ENCODE measurements around the gene CYSTM1. TPM values are rescaled to one million over a fixed set of nuclear protein-coding genes. Genes with fewer than 3 reads are reported as not detected.

Gene CYSTM1
- total RNA-seq, 1 experiment from 2014 or later, result 43.3 TPM

GRCh38 chr5:140255460-140256157 lies 80.6 kb downstream of the CYSTM1 start:
- no peak for ATAC-seq
- H3K27me3 ChIP-seq (ENCODE audit: low read length), result no peaks in the 10 kb centered on the region
- DNase-seq, result no peak
- ChIA-PET CTCF (no interaction called here), POLR2A (ENCODE audit: unreplicated experiment) (no interaction called here)
- intact Hi-C loops (cut with micrococcal nuclease), result no loop called here
- peaks cover 70% of the 10 kb centered on the region for H3K79me2 ChIP-seq (ENCODE audit: low read length)
- no TSS peak for BruUV-seq (replicated peaks)
- H3K36me3 ChIP-seq (ENCODE audit: low read depth, low read length), result peaks cover 18% of the 10 kb centered on the region
- no peak overlapping the region for H3K27ac ChIP-seq (ENCODE audit: low read length)
- no peaks in the 10 kb centered on the region for H3K9me3 ChIP-seq (ENCODE audit: low read length)
- H3K4me3 ChIP-seq (ENCODE audit: low read length), result no peak overlapping the region
- no peak overlapping the region for H3K9ac ChIP-seq (ENCODE audit: low read length)
- no peaks in the 10 kb centered on the region for H4K20me1 ChIP-seq (ENCODE audit: low read length)
- H2AFZ ChIP-seq (ENCODE audit: low read length), result no peak overlapping the region
- no peaks in the 10 kb centered on the region for H3K9me2 ChIP-seq (replicated peaks; ENCODE audit: low read length)
- no peak for TF ChIP-seq CTCF (conservative IDR thresholded peaks at IDR 0.05; ENCODE audit: low read depth, low read length)
- no peak for TF ChIP-seq EZH2phosphoT487 (IDR thresholded peaks at IDR 0.05; ENCODE audit: borderline replicate concordance, low read length)
- no peak for TF ChIP-seq EZH2 (IDR thresholded peaks at IDR 0.05; ENCODE audit: low read length, unreplicated experiment)
- peaks cover 47% of the 10 kb centered on the region for H3K4me1 ChIP-seq (ENCODE audit: insufficient read depth, low read length)
- H3F3A ChIP-seq (ENCODE audit: low read length, unreplicated experiment), result peaks cover 6% of the 10 kb centered on the region
- H3K4me2 ChIP-seq (ENCODE audit: low read length), result no peak overlapping the region

GRCh38 chr5:140256726-140257125 lies 81.7 kb downstream of the CYSTM1 start:
- Histone ChIP-seq H3K79me2 (ENCODE audit: low read length) (peaks cover 73% of the 10 kb centered on the region), H3K27me3 (ENCODE audit: low read length) (no peaks in the 10 kb centered on the region), H3K4me3 (ENCODE audit: low read length) (no peak overlapping the region), H3K27ac (ENCODE audit: low read length) (no peak overlapping the region), H3K36me3 (ENCODE audit: low read depth, low read length) (peaks cover 18% of the 10 kb centered on the region), H3K4me2 (ENCODE audit: low read length) (no peak overlapping the region), H3K9me2 (replicated peaks; ENCODE audit: low read length) (no peaks in the 10 kb centered on the region), H3K4me1 (ENCODE audit: insufficient read depth, low read length) (peaks cover 49% of the 10 kb centered on the region), H3F3A (ENCODE audit: low read length, unreplicated experiment) (peaks cover 6% of the 10 kb centered on the region), H3K9ac (ENCODE audit: low read length) (no peak overlapping the region), H2AFZ (ENCODE audit: low read length) (no peak overlapping the region), H4K20me1 (ENCODE audit: low read length) (no peaks in the 10 kb centered on the region), H3K9me3 (ENCODE audit: low read length) (no peaks in the 10 kb centered on the region)
- POLR2A ChIA-PET (ENCODE audit: unreplicated experiment), result interaction anchor here (0.6 kb wide), 1 partner anchor 90 kb away, joined by 11 read pairs; no protein-coding TSS in a partner anchor
- CTCF ChIA-PET, result interaction anchor here (0.6 kb wide), 1 partner anchor 90 kb away, joined by 3 read pairs; no protein-coding TSS in a partner anchor
- intact Hi-C loops (cut with micrococcal nuclease), result no loop called here
- TF ChIP-seq EZH2phosphoT487 (IDR thresholded peaks at IDR 0.05; ENCODE audit: borderline replicate concordance, low read length) (no peak), EZH2 (IDR thresholded peaks at IDR 0.05; ENCODE audit: low read length, unreplicated experiment) (no peak), CTCF (conservative IDR thresholded peaks at IDR 0.05; ENCODE audit: low read depth, low read length) (no peak)
- ATAC-seq (no peak), DNase-seq (no peak)
- BruUV-seq (replicated peaks), result no TSS peak

GRCh38 chr5:140258016-140258415 lies 83.0 kb downstream of the CYSTM1 start:
- ChIA-PET CTCF (interaction anchor here (0.6 kb wide), 1 partner anchor 246 kb away, joined by 13 read pairs; no protein-coding TSS in a partner anchor), POLR2A (ENCODE audit: unreplicated experiment) (interaction anchor here (0.6 to 1.1 kb wide), 2 partner anchors 65 to 89 kb away, joined by 4 to 14 read pairs; no protein-coding TSS in a partner anchor)
- Histone ChIP-seq H2AFZ (ENCODE audit: low read length) (no peak overlapping the region), H3K9me3 (ENCODE audit: low read length) (no peaks in the 10 kb centered on the region), H3K4me3 (ENCODE audit: low read length) (no peak overlapping the region), H3K9me2 (replicated peaks; ENCODE audit: low read length) (no peaks in the 10 kb centered on the region), H3K27ac (ENCODE audit: low read length) (no peak overlapping the region), H4K20me1 (ENCODE audit: low read length) (no peaks in the 10 kb centered on the region), H3F3A (ENCODE audit: low read length, unreplicated experiment) (no peaks in the 10 kb centered on the region), H3K4me1 (ENCODE audit: insufficient read depth, low read length) (peaks cover 45% of the 10 kb centered on the region), H3K79me2 (ENCODE audit: low read length) (peaks cover 64% of the 10 kb centered on the region), H3K27me3 (ENCODE audit: low read length) (no peaks in the 10 kb centered on the region), H3K9ac (ENCODE audit: low read length) (no peak overlapping the region), H3K36me3 (ENCODE audit: low read depth, low read length) (peaks cover 18% of the 10 kb centered on the region), H3K4me2 (ENCODE audit: low read length) (no peak overlapping the region)
- no TSS peak for BruUV-seq (replicated peaks)
- no peak for TF ChIP-seq EZH2phosphoT487 (IDR thresholded peaks at IDR 0.05; ENCODE audit: borderline replicate concordance, low read length)
- no peak for TF ChIP-seq EZH2 (IDR thresholded peaks at IDR 0.05; ENCODE audit: low read length, unreplicated experiment)
- TF ChIP-seq CTCF (conservative IDR thresholded peaks at IDR 0.05; ENCODE audit: low read depth, low read length), result no peak
- DNase-seq, result no peak
- ATAC-seq, result no peak
- intact Hi-C loops (cut with micrococcal nuclease), result no loop called here
